HG02852 (cell line): ENCODE results near the gene RFT1.

Experiments
- ATAC-seq: cut with Tn5 transposase; IDR thresholded peaks from one replicate; pipeline ENCODE4 v1.9.1; 2021; ENCODE audit warnings: mild to moderate bottlenecking, moderate library complexity; ENCODE audit not compliant: unreplicated experiment

Gene RFT1

GRCh38 chr3:53150247-53151085, 20.2 kb upstream of the RFT1 start:
- ATAC-seq, result no peak

DNA sequence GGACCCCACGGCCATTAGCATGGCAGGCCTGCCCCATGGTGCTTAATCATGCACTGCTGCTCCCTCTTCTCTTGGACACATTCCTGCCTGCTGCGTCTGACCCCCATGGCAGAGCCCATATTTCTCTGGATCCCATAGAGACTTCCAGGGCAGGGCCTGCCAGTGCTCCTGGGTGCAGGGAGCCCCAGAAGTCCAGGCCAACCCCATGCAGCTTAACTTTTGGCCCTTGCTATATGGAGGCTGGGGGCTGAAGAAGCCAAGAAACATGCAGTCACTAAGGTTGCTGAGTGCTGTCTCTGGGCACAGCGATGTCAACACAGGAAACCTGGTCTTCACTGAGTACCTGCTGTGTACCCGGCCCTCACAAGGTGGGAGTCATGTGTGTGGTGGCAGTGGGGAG, 19.5 kb upstream of the RFT1 start:
- ATAC-seq, result no peak

DNA sequence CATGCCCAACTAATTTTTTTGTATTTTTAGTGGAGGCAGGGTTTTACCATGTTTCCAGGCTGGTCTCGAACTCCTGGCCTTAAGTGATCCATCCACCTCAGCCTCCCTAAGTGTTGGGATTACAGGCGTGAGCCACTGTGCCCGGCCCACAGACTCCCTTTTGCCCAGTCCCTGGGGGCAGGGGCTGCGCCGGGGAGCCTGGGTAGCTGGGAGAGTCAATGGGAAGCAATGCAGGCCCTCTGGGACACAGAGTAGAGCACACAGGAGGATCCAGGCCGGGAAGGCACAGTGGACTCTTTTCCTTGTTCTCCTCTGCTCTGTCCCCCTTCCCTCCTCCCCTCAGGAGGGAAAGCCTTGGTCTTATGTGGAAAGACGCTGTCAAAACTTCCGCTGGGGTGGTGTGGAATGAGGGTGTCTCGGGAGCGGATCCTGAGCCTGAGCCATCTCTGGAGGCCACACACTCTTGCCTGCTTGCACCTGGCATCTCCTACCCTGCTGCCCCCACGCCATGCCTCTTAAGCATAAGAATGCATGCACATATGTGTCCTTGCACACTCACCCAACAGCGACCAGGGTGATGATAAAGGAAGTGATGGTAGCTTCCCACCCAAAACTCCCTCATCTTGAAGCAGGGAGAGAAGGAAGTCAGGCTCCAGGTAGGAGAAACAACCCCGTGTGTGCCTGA, 18.9 kb upstream of the RFT1 start:
- ATAC-seq, result no peak

- ATAC-seq, result no peak
Measured at GRCh38 chr3:53147903-53148400, 17.7 kb upstream of the RFT1 start.

DNA sequence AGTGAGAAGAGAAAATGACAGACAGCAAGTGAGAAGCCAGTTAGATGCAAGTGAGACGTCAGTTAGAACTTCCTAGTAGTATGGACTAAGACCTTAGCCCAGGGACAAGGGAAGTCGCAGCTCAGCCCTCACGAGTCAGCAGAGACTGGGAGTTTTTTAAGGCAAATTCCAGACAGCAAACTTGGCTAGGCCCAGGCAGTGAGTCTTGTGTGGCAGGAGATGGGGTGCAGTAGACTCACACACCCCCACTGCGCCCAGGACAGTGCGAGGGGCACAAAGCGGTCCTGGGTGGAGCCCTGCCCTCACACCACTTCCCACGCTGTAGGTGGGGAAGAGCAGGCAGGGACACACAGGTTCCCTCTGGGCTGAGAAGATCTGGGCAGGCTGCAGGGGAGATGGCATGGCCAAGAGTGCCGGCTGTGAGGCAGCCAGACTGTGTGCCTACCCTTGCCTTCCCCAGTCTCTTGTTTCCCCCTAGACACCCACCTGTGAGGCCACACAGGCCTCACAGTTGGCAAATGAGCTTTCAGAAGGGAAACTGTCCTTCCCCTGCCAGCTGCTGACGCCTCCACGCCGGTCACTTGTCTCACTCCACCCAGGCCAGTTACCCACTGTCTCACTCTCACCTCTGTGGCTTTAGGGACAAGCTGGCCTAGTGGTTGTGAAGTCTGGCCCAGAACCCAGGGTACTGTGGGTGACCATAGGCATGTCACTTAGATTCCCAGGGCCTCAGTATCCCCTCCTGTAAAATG, 17.1 kb upstream of the RFT1 start:
- ATAC-seq, result no peak

GRCh38 chr3:53146319-53146891, 16.2 kb upstream of the RFT1 start:
- no peak for ATAC-seq

DNA sequence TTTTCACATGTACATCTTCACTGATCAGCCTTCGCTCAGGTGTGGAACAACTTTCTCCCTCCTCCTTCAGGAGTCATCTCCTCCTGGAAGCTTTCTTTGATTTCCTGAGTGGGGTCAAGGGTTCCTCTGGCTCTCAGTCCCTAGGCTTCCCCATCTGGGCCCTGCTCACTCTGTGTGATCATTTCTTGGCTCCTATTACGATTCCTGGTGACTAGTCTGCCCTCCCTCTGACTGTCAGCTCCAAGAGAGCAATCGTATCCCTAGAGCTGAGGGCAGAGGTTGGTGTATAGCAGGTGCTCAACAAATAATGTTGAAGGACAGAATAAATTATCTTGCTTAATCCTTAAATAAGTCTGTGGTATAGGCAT, 15.5 kb upstream of the RFT1 start:
- no peak for ATAC-seq

- ATAC-seq, result no peak
Measured at GRCh38 chr3:53144862-53145712, 14.9 kb upstream of the RFT1 start.

- no peak for ATAC-seq
Measured at GRCh38 chr3:53144446-53144845, 14.2 kb upstream of the RFT1 start.

DNA sequence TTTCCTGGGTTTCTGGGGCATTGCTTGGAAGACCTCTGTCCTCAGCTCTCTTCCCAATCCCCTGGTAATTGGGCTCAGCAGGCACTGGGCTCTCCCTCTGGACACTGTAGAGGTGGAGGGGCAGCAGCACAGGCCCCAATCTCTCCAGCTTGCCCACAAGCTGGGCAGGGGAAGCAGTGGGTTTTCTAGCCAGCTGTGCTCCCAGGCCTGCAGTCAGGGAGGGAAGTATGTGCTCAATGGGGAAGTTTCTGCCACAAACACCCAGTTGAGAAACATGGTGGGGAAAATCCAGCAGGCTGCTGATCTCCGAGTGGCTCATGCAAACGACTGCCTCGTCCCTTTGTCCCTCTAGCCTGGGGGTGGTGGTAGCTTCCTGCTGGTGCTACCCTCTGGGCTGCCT, 12.8 kb upstream of the RFT1 start:
- ATAC-seq, result no peak

DNA sequence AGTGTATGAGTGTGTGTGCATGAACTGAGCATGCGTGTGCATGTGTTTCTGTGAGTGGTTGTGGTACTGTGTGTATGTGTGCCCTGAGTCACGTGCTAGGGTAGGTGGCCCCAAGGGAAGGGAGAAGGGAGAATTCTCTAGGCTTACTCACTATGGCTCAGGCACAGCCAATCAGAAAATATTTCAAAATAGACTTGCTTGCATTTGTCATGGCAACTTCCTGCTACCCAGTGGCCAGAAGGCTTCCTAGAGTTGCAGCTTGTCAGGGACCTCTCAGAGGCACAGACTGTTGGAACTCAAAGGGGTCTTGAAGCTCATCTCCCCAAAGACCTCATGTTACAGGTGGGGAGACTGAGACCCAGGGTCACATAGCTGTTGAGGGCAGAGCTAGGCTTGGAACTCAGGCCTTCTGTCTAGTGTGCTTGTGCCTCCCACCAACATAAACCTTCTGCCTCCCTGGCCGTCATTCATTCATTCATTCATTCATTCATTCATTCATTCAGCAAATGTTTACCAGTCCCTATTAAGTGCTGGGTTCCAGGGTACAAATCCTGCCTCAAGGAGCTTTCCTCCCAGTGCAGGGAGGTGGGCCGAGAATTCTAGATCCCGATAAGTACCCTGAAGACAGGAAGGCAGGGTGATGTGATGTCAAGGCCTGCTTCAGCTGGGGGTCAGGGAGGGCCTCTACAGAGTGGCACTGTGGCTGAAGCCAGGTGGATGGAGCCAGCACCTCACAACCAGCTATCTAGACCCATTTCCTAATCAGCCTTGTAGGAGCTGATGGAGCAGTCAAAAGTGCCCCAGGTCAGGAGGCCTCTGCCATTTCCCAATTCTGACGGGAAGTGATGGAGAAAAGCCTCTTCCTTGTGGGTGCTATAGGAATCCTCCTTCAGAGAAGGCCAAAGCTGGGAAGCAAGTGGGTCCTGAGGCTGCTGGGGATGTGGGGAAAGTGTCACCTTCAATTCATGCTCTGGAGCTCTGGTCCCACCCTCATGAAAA, 10.9 kb upstream of the RFT1 start:
- no peak for ATAC-seq

DNA sequence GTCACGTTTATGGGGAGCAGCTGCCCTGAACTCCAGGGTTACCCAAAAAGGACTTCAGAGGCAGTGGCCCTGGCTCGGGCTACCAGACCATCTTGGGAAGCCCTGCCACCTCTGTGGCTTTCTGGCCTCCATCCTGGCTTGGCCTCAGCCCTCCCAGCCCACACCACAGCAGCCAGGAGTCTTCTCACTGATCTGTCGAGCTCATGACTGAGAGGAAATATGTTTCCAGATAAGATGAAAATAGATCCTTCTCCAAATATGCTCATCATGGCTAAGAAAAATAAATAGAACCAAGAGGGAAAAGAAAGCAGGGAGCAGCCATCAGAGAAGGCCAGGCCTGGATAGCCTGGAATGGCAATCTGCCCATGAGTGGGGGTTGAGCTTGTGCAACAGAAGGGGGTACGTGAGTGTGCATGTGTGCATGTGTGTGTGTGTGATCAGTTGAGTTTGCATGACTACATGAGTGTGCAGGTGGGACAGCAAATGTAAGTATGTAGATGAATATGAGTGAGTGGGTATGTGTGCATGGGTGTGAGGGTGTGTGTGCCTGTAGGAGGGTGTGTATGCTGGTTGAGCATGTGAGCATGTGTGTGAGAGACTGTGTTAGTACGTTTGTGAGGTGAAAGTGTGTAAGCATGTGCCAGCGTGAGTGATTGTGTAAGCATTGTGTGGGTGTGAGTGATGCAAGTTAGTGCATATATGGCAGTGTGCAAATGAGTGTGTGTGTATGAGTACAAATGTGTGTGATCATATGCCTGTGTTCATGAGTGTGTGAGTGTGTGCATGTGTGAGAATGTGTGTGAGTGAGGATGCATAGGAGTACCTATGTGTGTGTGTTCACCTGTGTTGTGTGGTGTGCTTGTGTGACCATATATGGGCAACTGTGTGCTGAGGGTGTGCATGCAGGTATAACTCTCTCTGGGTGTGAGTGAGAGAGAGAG, 9.9 kb upstream of the RFT1 start:
- ATAC-seq, result no peak

DNA sequence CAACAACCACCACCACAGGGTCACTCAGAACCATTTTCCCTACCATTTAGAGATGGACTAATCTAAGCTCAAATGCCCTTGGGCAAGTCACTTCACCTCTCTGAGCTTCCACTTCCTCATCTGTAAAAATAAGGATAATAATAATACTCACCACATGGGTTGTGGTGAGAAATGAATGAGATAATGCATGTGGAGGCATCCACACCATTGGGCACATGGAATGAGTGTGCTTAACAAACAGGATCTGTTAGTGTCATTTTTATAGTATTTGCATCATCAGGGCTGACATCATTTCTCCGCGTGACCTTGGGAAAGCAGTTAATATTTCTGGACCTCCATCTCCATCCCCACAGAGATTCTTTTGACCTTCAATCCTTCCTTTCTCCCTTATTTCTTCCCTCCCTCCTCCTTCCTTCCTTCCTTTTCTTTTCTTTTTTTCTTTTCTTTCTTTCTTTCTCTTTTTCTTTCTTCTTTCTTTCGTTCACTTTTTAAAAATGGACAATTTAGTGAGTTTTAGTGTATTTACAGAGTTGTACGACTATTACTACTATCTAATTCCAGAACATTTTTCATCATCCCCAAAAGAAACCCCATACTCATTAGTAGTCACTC, 7.7 kb upstream of the RFT1 start:
- no peak for ATAC-seq

DNA sequence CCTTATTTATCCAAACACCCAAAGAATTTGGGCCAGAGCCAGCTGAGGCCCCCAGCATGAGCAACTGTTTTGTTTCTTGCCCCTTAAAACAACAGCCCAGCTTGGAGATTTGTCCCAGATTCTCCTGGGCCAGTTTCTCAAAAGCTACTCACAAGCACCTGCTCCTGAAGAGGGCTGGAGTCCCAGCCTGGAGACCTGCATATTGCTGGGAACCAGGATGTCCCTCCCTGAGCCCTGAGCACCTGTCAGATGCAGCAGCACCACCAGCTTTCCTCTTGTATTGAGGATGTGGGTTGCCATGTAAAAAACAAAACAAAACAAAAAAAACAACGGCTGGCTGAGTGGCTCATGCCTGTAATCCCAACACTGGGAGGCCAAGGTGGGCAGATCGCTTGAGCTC, 7.0 kb upstream of the RFT1 start:
- ATAC-seq, result no peak

- peak; percentile 43 for ATAC-seq
Measured at GRCh38 chr3:53134631-53135232, 4.5 kb upstream of the RFT1 start.

GRCh38 chr3:53132347-53132746, 2.1 kb upstream of the RFT1 start:
- no peak for ATAC-seq

DNA sequence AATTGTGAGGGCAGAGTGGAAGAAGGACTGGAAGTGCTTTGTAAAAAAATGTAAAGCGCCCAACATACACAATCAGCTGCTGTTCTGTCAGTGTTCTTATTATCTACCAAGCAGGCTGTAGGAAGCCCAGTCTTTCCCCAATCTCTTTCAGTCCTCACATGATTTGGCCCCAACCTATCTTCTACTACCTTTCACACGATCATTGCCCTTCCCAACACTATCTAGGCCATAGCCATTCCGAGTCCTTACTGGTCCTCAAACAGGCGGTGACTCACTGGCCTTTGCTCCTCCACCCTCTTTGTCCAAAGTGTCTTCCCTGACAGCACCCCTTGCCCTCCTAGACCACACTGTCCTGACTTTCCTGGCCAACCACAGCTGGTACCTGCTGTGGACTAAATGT, 861 bp upstream of the RFT1 start:
- ATAC-seq, result no peak
